ENCODE data around the gene GORASP2. TPM values are rescaled to one million over a fixed set of nuclear protein-coding genes. Genes with fewer than 3 reads are reported as not detected.

GORASP2 gene
- total and polyA plus RNA-seq, 4 donors: 34.9 to 77.1 (median 56.8) TPM

- intact Hi-C loops (cut with DNase I): loop anchor here in 1 of 2 donors (5.0 kb wide), 1 partner anchor 489 kb away; no protein-coding TSS in a partner anchor
- Histone ChIP-seq H3K9me3 (ENCODE audit: control insufficient read depth, low read length) (no peaks in the 10 kb centered on the region), H3K4me1 (ENCODE audit: control insufficient read depth in 1 of 2, insufficient read depth in 2 of 2, low read length in 2 of 2) (peaks cover 2% of the 10 kb centered on the region in 2 donors), H3K4me3 (ENCODE audit: low read length in 2 of 2) (no peak overlapping the region), H3K27ac (ENCODE audit: low read depth in 1 of 2, low read length in 2 of 2) (peak overlapping the region in 1 of 2 donors; percentile 50), H3K27me3 (ENCODE audit: control insufficient read depth in 1 of 2, insufficient read depth in 2 of 2, low read length in 1 of 2) (no peaks in the 10 kb centered on the region), H3K36me3 (ENCODE audit: control insufficient read depth in 1 of 2, insufficient read depth in 2 of 2, low read length in 1 of 2) (no peaks in the 10 kb centered on the region)
- WGBS, 2 donors: 61 to 62% methylated on average over 17 of the region's 17 CpGs
- no peak for ATAC-seq (ENCODE audit: low FRiP score)
- DNase-seq: no peak
Measured at GRCh38 chr2:170928036-170928823, 823 bp upstream of the GORASP2 start.

- no peaks in the 10 kb centered on the region for H3K9me3 ChIP-seq (ENCODE audit: control insufficient read depth, low read length)
- H3K27me3 ChIP-seq (ENCODE audit: control insufficient read depth in 1 of 2, insufficient read depth in 2 of 2, low read length in 1 of 2): no peaks in the 10 kb centered on the region
- ATAC-seq (ENCODE audit: low FRiP score) (peak; percentile 5), DNase-seq (peak; percentile 63 to 84)
- H3K36me3 ChIP-seq (ENCODE audit: control insufficient read depth in 1 of 2, insufficient read depth in 2 of 2, low read length in 1 of 2): no peaks in the 10 kb centered on the region
- intact Hi-C loops (cut with DNase I): loop anchor here in 1 of 2 donors (5.0 kb wide), 1 partner anchor 488 kb away; no protein-coding TSS in a partner anchor
- H3K27ac ChIP-seq (ENCODE audit: low read depth in 1 of 2, low read length in 2 of 2): peak overlapping the region; percentile 44 to 95
- peak overlapping the region; percentile 73 to 91 for H3K4me3 ChIP-seq (ENCODE audit: low read length in 2 of 2)
- 0 to 1% methylated on average over 21 of the region's 21 CpGs for WGBS, 2 donors
- H3K4me1 ChIP-seq (ENCODE audit: control insufficient read depth in 1 of 2, insufficient read depth in 2 of 2, low read length in 2 of 2): peaks cover 2% of the 10 kb centered on the region in 2 donors
Measured at GRCh38 chr2:170929686-170930050, 615 bp downstream of the GORASP2 start.

GRCh38 chr2:170930131-170930990 lies 1.3 kb downstream of the GORASP2 start:
- Histone ChIP-seq H3K27me3 (ENCODE audit: control insufficient read depth in 1 of 2, insufficient read depth in 2 of 2, low read length in 1 of 2) (no peaks in the 10 kb centered on the region), H3K9me3 (ENCODE audit: control insufficient read depth, low read length) (no peaks in the 10 kb centered on the region), H3K4me3 (ENCODE audit: low read length in 2 of 2) (peak overlapping the region; percentile 73 to 91), H3K36me3 (ENCODE audit: control insufficient read depth in 1 of 2, insufficient read depth in 2 of 2, low read length in 1 of 2) (no peaks in the 10 kb centered on the region), H3K4me1 (ENCODE audit: control insufficient read depth in 1 of 2, insufficient read depth in 2 of 2, low read length in 2 of 2) (peaks cover 2% of the 10 kb centered on the region in 2 donors), H3K27ac (ENCODE audit: low read depth in 1 of 2, low read length in 2 of 2) (peak overlapping the region in 1 of 2 donors; percentile 17)
- no peak for DNase-seq
- WGBS, 2 donors: 3 to 5% methylated on average over 15 of the region's 15 CpGs
- intact Hi-C loops (cut with DNase I): no loop called here
- no peak for ATAC-seq (ENCODE audit: low FRiP score)

GRCh38 chr2:170930991-170931266 lies 1.9 kb downstream of the GORASP2 start:
- DNase-seq (no peak), ATAC-seq (ENCODE audit: low FRiP score) (no peak)
- Histone ChIP-seq H3K4me1 (ENCODE audit: control insufficient read depth in 1 of 2, insufficient read depth in 2 of 2, low read length in 2 of 2) (peaks cover 2% of the 10 kb centered on the region in 2 donors), H3K27me3 (ENCODE audit: control insufficient read depth in 1 of 2, insufficient read depth in 2 of 2, low read length in 1 of 2) (no peaks in the 10 kb centered on the region), H3K4me3 (ENCODE audit: low read length in 2 of 2) (peak overlapping the region in 1 of 2 donors; percentile 91), H3K36me3 (ENCODE audit: control insufficient read depth in 1 of 2, insufficient read depth in 2 of 2, low read length in 1 of 2) (no peaks in the 10 kb centered on the region), H3K27ac (ENCODE audit: low read depth in 1 of 2, low read length in 2 of 2) (no peak overlapping the region), H3K9me3 (ENCODE audit: control insufficient read depth, low read length) (no peaks in the 10 kb centered on the region)
- intact Hi-C loops (cut with DNase I): no loop called here
- 15 to 19% methylated on average over 4 of the region's 4 CpGs for WGBS, 2 donors

GRCh38 chr2:170932166-170932565 lies 3.1 kb downstream of the GORASP2 start:
- WGBS, 2 donors: 21 to 47% methylated on average over 1 of the region's 1 CpG
- no peaks in the 10 kb centered on the region for H3K9me3 ChIP-seq (ENCODE audit: control insufficient read depth, low read length)
- DNase-seq (no peak), ATAC-seq (ENCODE audit: low FRiP score) (no peak)
- H3K4me3 ChIP-seq (ENCODE audit: low read length in 2 of 2): no peak overlapping the region
- H3K27me3 ChIP-seq (ENCODE audit: control insufficient read depth in 1 of 2, insufficient read depth in 2 of 2, low read length in 1 of 2): no peaks in the 10 kb centered on the region
- no peak overlapping the region for H3K27ac ChIP-seq (ENCODE audit: low read depth in 1 of 2, low read length in 2 of 2)
- H3K36me3 ChIP-seq (ENCODE audit: control insufficient read depth in 1 of 2, insufficient read depth in 2 of 2, low read length in 1 of 2): no peaks in the 10 kb centered on the region
- intact Hi-C loops (cut with DNase I): no loop called here
- peaks cover 2% of the 10 kb centered on the region in 2 donors for H3K4me1 ChIP-seq (ENCODE audit: control insufficient read depth in 1 of 2, insufficient read depth in 2 of 2, low read length in 2 of 2)

- no peaks in the 10 kb centered on the region for H3K9me3 ChIP-seq (ENCODE audit: control insufficient read depth, low read length)
- H3K4me1 ChIP-seq (ENCODE audit: control insufficient read depth in 1 of 2, insufficient read depth in 2 of 2, low read length in 2 of 2): peaks cover 2% of the 10 kb centered on the region in 2 donors
- no peak for ATAC-seq (ENCODE audit: low FRiP score)
Measured at GRCh38 chr2:170932948-170933347, 3.9 kb downstream of the GORASP2 start.

GRCh38 chr2:170937709-170938379 lies 8.8 kb downstream of the GORASP2 start:
- no peaks in the 10 kb centered on the region for H3K9me3 ChIP-seq (ENCODE audit: control insufficient read depth, low read length)
- ATAC-seq (ENCODE audit: low FRiP score) (no peak), DNase-seq (no peak)
- no peak overlapping the region for H3K4me3 ChIP-seq (ENCODE audit: low read length in 2 of 2)
- no peak overlapping the region for H3K27ac ChIP-seq (ENCODE audit: low read depth in 1 of 2, low read length in 2 of 2)
- intact Hi-C loops (cut with DNase I): no loop called here
- H3K27me3 ChIP-seq (ENCODE audit: control insufficient read depth in 1 of 2, insufficient read depth in 2 of 2, low read length in 1 of 2): no peaks in the 10 kb centered on the region
- peaks cover 0 to 2% of the 10 kb centered on the region in 2 donors for H3K4me1 ChIP-seq (ENCODE audit: control insufficient read depth in 1 of 2, insufficient read depth in 2 of 2, low read length in 2 of 2)
- WGBS, 2 donors: 53 to 55% methylated on average over 3 of the region's 3 CpGs
- H3K36me3 ChIP-seq (ENCODE audit: control insufficient read depth in 1 of 2, insufficient read depth in 2 of 2, low read length in 1 of 2): no peaks in the 10 kb centered on the region

More at GRCh38 chr2:170932948-170933347, 3.9 kb downstream of the GORASP2 start:
- DNase-seq: no peak
- Histone ChIP-seq H3K36me3 (ENCODE audit: control insufficient read depth in 1 of 2, insufficient read depth in 2 of 2, low read length in 1 of 2) (no peaks in the 10 kb centered on the region), H3K27me3 (ENCODE audit: control insufficient read depth in 1 of 2, insufficient read depth in 2 of 2, low read length in 1 of 2) (no peaks in the 10 kb centered on the region), H3K4me3 (ENCODE audit: low read length in 2 of 2) (no peak overlapping the region), H3K27ac (ENCODE audit: low read depth in 1 of 2, low read length in 2 of 2) (no peak overlapping the region)
- intact Hi-C loops (cut with DNase I): no loop called here

- intact Hi-C loops (cut with DNase I): no loop called here
- H3K27ac ChIP-seq (ENCODE audit: low read depth in 1 of 2, low read length in 2 of 2): no peak overlapping the region
- no peaks in the 10 kb centered on the region for H3K27me3 ChIP-seq (ENCODE audit: control insufficient read depth in 1 of 2, insufficient read depth in 2 of 2, low read length in 1 of 2)
- no peak for ATAC-seq (ENCODE audit: low FRiP score)
- no peak for DNase-seq
- H3K4me3 ChIP-seq (ENCODE audit: low read length in 2 of 2): no peak overlapping the region
- H3K4me1 ChIP-seq (ENCODE audit: control insufficient read depth in 1 of 2, insufficient read depth in 2 of 2, low read length in 2 of 2): peaks cover 0 to 2% of the 10 kb centered on the region in 2 donors
- no peaks in the 10 kb centered on the region for H3K36me3 ChIP-seq (ENCODE audit: control insufficient read depth in 1 of 2, insufficient read depth in 2 of 2, low read length in 1 of 2)
- H3K9me3 ChIP-seq (ENCODE audit: control insufficient read depth, low read length): no peaks in the 10 kb centered on the region
Measured at GRCh38 chr2:170940066-170940465, 11.0 kb downstream of the GORASP2 start.
